Putamen (tissue), 1 donor: ENCODE measurements around the gene UPK3B.
"Not testable (repeated sequence)": the region's sequence is repeated elsewhere in the genome, so short reads cannot be mapped to it uniquely, and the experiment has no call there.

ENCODE experiments used
- DNase-seq: peaks from one replicate; pipeline ENCODE4 v3.0.0-alpha.2; 2016; ENCODE audit warnings: low spot score

The UPK3B gene

GRCh38 chr7:76492139-76492538 is 18.2 kb upstream of the UPK3B start:
- not testable (repeated sequence) for DNase-seq

DNA sequence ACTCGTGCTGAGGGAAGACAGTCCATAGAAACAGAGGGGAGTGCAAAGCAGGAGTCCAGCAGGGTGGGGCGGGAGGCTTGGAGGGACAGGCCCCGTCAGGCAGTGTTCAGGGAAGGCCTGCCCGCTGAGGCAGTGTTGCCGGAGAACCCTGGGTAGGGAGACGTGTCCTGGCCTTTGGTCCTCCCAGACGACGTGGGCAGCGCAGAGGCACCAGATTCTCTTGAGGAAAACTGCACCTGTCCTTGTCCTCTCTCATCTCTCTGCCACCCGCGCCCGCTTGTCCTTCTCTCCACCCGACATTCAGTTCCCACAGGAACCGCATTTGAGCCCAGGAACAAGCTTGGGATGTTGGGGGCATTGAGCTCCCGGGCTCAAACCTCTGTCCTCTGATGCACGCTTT is 14.6 kb upstream of the UPK3B start:
- not testable (repeated sequence) for DNase-seq

- not testable (repeated sequence) for DNase-seq
These were observed 12.3 kb upstream of the UPK3B start for GRCh38 chr7:76497918-76498582.

DNA sequence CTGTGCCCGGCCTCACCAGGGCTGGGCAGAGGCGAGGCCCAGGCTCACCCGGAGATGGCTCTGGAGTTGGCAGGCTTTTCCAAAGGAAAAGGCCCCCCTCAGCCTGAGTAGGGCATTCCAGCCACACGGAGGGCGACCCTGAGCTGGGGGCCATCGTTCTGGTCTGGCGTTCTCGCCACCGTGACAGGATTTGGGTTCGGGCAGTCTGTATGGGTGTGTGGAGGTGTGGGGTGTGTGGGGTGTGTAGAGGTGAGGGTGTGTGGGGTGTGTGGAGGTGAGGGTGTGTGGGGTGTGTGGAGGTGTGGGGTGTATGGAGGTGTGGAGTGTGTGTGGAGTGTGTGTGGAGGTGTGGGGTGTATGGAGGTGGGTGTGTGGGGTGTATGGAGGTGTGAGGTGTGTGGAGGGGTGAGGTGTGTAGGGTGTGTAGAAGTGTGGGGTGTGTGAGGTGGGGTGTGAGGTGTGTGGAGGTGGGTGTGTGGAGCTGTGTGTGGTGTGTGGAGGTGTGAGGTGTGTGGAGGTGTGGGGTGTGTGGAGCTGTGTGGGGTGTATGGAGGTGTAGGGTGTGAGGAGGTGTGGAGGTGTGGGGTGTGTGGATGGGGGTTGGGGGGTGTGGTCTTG is 11.7 kb upstream of the UPK3B start:
- DNase-seq = not testable (repeated sequence)

- not testable (repeated sequence) for DNase-seq
These were observed 11.0 kb upstream of the UPK3B start for GRCh38 chr7:76499201-76499923.

GRCh38 chr7:76499924-76500241 is 10.5 kb upstream of the UPK3B start:
- not testable (repeated sequence) for DNase-seq

DNA sequence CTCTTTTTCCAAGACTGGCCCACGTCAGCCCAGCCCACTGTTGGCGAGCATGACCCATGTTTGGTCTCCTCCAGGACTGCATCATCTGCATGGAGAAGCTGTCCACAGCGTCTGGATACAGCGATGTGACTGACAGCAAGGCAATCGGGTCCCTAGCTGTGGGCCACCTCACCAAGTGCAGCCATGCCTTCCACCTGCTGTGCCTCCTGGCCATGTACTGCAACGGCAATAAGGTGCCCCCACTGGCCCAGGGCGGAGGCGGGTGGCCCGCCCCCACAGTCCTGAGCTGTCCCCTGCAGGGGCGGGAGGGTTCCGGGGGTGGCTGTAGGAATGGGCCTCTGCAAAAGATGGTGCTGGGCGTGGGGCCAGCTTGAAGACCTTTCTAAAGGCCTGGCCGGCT is 8.1 kb upstream of the UPK3B start:
- DNase-seq = not testable (repeated sequence)

DNA sequence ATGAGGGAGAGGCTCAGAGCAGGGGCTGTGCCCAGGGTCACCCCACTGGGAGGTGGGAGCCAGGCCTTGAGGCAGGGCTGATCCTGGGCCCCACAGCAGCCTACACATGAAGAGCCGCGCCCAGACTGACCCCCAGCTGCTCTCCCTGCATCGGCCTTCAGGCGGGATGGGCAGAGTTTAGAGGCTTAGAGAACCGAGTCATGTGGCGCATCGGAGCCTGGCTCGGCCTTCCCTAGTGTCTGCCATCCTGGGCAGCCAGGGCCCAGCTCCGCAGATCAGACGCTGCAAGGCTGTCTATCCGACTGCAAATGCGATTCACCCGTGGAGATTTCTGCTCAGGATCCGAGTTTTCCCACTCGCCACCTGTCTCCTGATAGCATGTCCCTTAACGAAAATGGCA is 7.5 kb upstream of the UPK3B start:
- not testable (repeated sequence) for DNase-seq

GRCh38 chr7:76503244-76503643 is 7.1 kb upstream of the UPK3B start:
- DNase-seq = not testable (repeated sequence)

DNA sequence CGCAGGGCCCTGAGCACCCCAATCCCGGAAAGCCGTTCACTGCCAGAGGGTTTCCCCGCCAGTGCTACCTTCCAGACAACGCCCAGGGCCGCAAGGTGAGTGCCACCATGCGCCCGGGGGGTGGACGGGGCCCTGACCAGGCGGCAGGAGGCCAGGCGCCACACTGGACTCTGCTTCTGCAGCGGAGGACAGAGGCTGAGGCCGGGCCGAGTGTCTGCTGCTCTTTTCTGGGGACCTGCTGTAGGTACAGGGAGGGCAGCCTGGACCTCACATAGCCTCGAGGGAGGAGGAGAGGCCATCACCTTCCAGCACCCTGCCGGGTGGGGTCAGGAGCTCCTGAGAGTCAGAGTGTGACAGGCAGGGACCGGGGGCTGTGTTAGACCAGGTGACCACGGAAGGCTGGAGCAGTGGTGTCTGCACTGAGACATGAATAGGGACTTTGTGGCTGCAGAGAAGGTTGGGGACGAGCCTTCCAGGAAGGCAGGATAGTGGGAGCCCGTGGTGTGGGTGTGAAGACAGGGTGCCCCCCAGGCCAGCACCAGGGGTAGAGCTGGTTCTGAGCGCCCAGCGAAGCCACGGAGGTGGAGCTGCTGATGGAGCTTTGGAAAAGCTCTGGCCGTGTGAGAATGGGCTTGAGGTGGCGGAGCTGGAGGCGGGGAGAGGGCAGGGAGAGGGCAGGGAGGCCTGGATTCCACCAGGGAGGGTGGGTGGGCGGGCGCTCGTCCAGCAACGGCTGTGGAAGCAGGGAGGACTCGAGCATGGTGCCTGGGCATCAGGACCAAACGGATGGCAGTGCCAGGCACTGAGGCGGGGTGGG is 5.8 kb upstream of the UPK3B start:
- DNase-seq = not testable (repeated sequence)

- no peak for DNase-seq
These were observed 4.9 kb upstream of the UPK3B start for GRCh38 chr7:76505168-76506080.

GRCh38 chr7:76506081-76506440 is 4.3 kb upstream of the UPK3B start:
- DNase-seq = no peak

GRCh38 chr7:76506643-76507042 is 3.7 kb upstream of the UPK3B start:
- not testable (repeated sequence) for DNase-seq

DNA sequence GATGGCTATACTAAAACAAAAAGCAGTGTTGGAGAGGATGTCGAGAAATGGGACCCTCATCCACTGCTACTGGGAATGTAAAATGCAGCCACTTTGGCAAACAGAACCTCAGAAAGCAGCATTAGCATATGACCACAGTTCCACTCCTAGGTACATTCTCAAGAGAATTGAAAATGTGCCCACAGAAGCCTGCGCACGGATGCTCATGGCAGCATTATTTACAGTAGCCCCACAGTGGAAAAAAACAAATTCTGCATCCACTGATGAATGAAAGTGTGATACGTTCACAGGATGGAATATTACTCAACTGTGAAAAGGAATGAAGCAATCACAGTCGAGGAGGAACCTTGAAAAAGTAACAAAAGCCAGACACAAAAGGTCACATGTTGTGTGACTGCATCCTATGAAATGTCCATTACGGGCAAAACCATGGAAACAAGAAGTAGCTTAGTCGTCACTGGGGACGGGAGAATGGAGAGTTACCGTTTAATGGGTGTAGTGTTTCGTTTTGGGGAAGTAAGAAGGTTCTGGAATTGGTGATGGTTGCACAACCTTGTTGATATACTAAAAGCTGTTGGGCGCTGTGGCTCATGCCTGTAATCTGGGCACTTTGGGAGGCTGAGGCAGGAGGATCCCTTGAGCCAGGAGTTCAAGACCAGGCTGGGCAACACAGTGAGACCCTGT is 2.5 kb upstream of the UPK3B start:
- no peak for DNase-seq

- DNase-seq = not testable (repeated sequence)
These were observed 1.0 kb downstream of the UPK3B start for GRCh38 chr7:76511200-76511910.

DNA sequence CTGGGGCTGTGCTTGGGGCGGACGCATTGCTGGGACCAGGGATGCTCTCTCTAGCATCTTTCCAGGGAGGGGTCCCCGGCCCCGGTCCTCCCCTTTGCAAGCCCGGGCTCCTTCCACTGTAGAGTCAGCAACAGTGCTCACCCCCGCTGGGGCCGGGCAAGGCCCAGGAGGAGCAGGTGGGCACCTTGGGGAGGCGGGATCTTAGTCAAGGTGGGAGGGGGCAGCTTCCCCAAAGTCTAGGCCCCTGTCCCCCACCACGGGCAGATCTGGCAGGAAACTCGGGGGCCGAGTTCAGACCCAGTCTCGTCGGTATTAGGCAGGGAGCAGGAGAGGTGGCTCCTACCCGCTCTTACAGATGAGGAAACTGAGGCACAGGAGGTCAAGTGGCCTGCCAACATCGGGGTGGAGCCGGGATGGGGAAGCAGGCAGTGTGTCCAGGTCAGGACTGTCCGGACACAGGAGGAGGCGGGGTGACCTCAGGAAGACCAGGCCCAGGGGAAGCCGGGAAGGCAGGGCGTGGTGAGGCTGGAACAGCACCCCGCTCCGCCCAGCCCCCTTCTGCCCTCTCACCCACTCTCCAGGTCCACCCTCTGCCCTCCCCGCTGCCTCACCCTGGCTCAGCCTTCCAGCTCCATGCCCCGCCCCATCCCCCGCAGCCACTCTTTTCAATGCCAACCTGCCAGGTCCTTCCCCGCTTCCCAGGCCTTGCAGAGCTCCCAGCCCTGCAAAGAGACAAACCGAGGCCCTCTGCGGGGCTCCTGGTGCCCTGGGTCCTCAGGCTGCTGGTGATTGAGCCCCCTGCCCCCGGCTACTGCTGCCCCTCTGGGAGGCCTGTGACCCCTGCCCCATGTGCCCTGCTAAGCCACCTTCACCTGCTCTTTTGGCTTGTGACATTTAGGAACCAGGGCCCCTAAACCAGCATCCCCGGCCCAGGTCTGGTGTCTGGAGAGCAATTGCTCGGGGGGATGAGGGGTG is 1.8 kb downstream of the UPK3B start:
- DNase-seq = not testable (repeated sequence)

DNA sequence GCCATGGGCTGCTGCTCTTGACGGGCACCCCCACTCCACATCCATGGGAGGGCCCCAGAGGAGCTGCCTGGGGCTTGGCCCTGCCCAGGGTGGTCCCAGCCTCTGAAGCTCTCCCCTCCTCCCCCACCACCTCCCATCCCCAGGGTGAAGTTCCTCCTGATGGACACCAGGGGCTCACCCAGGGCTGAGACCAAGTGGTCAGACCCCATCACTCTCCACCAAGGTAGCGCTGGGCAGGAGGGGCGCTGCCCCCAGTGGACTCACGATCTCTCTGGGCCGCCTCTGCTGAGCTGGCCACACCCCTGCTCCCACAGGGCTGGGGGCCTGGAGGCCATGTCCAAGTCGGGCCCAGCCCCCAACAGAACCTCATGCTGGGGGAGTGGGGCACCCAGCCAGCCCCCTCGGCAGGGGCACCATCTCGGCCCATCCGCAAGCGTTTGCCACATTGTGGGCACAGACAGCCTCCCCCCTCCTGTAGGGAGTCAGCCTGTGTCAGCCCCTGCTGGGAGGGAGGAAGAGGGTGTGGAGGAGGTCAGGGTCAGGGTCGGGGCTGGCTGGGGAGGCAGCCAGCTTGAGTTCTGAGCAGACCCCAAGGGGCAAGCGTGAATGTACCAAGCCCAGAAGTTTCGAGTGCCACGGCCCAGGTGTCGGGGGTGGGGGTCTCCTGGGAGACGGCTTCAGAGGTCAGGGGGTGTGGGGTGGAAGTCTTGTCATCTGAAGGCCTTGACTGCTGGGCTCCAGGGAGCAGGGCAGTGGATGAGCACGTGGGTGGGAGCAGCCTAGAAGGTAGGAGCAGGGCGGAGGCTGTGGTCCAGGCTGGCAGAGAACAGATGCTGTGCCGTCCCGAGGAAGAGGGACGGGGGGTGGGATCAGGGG is 2.8 kb downstream of the UPK3B start:
- DNase-seq = no peak
